HTR-8/SVneo (cell line): ENCODE measurements around the gene IDUA.

Source experiments
- DNase-seq: peaks from one replicate; pipeline ENCODE4 v3.0.0; 2011; ENCODE audit warnings: low spot score, mixed read lengths; ENCODE audit not compliant: insufficient read length
- FAIRE-seq: peaks from 2 replicates; lab custom pipeline; 2011; peaks lifted over from hg19 to GRCh38; lab: Jason Lieb, UNC

IDUA gene

DNA sequence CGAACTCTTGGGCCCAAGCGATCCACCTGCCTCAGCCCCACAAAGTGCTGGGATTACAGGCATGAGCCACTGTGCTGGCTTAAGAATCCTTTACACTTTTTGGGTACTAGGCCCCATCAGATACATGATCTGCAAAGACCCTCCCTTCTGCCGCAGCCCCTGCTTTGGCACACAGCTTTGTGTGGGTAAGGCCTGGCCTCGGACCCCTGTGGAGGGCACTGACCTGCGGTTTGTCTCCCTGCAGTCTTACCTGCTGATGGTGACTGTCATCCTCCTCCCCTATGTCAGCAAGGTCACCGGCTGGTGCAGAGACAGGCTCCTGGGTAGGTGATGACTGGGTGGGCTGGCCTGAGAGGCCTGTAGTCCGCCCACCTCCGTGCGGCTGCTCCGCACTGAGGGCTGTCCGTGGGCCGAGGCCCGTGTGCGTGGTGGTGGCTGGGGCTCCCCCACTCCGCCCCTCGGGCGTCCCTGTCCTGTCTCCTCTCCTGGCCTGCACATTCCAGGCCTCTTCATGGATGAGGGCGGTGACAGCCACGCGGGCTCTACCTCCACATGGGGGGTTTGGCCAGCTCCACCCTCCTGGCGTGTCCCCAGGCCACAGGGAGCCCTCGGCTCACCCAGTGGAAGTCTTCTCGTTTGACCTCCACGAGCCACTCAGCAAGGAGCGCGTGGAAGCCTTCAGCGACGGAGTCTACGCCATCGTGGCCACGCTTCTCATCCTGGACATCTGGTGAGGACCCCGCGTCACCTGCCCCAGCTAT lies 31.5 kb upstream of the IDUA start:
- no peak for FAIRE-seq
- no peak for DNase-seq

DNA sequence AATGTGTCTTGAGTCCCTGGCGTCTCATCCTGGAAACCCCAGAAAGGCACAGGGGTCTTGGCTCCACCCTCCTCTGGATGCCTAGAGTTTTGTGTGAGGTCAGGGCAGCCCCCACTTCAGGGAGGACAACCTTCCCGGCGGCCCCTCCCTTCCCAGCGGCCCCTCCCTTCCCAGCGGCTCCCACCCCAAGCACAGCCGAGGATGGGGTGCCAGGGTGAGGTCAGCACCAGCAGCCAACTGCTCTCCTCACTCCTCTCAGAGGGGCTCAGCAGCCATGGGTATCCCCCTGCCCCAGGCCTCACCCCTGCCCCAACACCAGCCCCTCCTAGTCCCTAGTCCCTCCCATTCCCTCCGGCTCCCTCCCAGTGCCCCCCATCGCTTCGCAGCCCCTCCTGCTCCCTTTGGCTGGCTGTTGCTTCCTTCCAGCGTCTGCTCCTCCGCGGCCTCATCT lies 30.9 kb upstream of the IDUA start:
- DNase-seq (no peak), FAIRE-seq (no peak)

DNA sequence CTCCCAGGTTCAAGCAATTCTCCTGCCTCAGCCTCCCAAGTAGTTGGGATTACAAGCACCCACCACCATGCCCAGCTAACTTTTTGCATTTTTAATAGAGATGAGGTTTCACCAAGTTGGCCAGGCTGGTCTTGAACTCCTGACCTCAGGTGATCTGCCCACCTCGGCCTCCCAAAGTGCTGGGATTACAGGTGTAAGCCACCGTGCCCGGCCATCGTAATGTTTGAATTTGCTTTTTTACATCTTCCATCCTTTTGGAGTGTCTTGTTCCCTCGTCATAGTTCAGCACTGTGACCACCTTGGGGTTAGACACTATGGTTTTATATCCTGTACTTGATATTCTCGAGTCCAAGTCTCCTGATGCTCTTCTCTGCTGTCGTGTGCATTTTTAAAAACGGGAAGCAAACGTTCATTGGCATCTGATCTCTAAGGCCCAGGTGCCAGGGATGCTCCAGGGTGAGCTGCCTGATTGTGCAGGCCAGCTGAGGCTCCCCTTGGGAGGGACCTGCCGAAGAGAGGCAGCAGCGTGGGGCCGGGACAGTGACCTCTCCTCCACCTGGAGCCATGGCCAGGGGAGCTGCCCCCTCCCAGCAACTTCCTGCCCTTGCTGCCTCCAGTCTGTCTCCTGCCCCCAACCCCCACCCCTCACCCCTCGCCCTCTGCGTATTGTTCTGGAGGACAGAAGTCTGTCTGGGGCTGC lies 30.2 kb upstream of the IDUA start:
- DNase-seq (no peak), FAIRE-seq (no peak)

DNA sequence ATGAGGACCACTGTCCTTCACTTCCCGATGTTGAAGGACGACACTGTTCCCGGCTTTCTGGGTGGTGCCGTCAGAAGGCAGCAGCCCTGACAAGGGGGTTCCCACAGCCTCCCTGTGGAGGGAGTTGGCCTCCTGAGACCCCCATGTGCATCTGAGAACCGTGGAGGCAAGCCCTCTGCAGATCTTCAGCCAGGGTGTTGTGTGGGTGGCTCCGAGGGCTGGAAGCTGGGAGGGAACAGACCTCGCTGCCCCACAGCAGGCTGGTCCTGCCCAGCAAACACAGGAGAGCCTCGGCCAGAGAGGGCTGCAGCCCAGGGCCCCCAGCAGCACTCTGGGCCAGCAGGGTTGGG lies 29.6 kb upstream of the IDUA start:
- FAIRE-seq = no peak
- DNase-seq = no peak

DNA sequence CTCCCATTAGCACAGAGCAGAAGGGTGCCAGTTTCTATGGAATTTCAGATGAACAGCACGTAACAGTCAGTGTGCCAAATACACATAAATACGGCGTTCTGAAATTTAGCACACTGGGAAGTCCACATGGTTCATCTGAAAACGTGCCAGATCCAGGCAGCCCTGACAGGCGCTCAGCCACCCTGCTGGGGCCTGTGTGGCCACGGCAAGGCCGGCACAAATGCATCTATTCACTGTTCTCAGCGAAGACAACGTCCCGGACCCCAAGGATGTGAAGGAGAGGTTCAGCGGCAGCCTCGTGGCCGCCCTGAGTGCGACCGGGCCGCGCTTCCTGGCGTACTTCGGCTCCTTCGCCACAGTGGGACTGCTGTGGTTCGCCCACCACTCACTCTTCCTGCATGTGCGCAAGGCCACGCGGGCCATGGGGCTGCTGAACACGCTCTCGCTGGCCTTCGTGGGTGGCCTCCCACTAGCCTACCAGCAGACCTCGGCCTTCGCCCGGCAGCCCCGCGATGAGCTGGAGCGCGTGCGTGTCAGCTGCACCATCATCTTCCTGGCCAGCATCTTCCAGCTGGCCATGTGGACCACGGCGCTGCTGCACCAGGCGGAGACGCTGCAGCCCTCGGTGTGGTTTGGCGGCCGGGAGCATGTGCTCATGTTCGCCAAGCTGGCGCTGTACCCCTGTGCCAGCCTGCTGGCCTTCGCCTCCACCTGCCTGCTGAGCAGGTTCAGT lies 29.1 kb upstream of the IDUA start:
- FAIRE-seq (no peak), DNase-seq (no peak)

DNA sequence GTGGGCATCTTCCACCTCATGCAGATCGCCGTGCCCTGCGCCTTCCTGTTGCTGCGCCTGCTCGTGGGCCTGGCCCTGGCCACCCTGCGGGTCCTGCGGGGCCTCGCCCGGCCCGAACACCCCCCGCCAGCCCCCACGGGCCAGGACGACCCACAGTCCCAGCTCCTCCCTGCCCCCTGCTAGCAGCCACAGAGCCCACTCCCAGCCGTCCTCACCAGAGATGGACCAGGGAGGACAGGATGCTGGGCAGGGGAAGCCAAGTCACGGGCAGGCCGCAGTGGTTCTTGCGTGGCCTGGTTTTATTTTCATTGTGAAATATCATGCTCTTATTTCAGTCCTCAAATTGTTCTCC lies 28.6 kb upstream of the IDUA start:
- DNase-seq (no peak), FAIRE-seq (no peak)

DNA sequence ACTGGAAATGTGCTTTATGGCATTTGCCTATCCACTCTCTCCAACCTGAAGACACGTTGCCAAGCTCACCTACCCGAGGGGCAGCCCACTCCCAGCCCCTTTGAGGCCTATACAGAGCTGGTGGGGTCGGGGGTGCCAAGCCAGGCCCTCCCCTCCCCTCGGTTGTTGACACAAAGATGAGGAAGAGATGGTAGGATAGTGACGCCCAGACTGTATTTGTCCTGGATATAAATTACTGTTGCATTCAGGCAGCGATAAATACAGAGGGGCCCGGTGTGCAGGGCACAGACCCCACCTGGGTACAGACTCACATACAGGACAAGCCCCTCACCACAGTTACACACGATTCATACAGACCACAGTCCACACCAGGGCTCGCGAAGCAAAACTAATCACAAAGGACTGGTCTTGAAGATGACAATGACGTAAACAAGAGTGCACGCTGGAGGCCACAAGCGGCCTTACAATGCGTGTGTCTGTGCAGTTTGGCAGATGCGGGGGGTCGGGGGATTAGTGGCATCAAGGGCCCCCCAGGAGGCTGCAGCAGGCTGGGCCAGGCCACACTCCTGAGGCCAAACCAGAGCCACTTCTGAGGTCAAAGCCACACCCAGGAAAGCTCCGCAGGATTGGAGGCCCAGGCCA lies 28.0 kb upstream of the IDUA start:
- no peak for FAIRE-seq
- DNase-seq = no peak

DNA sequence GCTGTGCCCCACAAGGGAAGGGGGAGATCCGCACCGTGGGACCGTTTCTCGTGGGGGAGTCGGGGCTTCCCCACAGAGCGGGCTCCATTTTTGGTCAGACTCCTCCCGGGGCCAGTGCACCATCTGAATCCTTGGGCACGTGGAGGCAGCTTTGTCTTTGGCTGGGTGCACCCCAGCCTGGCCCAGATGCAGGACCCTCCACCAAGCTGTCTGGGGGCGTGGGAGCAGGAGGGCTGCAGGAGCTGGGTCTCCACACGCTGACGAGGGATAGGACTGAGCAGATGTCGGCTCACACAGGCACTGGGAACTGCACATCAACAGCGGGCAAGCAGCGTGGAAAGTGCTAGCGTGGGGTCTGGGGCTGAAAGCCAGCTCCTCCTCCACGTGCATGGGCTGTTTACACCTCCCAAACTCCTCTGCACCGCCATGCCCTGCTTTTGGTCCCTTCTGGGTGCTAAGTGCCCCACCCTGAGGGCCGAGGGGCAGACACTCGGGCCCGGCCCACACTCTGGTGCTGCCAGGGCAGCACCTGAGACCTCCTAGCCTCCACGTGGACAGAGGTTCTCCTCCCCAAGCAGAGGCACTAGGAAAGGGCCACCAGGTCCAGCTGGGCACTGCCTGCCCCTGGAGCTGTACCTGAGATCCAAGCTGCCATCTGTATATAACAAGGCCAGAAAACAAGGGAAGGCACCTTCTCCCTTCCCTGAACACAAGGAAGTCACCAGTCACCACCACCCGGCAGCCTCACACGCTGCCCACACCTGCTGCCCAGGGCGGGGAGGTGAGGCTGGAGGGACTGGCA lies 27.3 kb upstream of the IDUA start:
- FAIRE-seq (no peak), DNase-seq (no peak)

DNA sequence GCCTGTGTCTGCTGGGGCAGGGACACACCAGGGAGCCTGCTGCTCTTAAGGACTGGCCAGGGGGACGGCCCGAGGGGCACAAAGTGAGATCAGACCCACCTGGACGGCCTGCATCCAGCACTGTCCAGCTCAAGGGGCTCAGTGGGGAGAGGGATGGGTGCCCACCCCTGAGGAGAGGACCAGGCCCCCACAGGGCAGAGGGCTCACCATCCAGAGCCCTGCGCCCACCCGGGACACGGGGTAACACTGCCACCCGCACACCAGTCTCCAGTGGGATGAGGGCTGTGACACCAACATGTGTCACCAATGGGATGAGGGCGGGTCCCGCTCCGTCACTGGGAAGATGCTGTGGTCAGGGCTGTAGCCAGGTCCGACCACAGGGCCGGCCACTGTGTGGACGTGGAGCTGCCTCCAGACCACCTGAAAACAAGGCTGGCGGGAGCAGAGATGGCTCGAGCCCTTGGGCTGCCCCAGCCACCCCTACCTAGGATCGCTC lies 26.7 kb upstream of the IDUA start:
- DNase-seq (no peak), FAIRE-seq (no peak)

DNA sequence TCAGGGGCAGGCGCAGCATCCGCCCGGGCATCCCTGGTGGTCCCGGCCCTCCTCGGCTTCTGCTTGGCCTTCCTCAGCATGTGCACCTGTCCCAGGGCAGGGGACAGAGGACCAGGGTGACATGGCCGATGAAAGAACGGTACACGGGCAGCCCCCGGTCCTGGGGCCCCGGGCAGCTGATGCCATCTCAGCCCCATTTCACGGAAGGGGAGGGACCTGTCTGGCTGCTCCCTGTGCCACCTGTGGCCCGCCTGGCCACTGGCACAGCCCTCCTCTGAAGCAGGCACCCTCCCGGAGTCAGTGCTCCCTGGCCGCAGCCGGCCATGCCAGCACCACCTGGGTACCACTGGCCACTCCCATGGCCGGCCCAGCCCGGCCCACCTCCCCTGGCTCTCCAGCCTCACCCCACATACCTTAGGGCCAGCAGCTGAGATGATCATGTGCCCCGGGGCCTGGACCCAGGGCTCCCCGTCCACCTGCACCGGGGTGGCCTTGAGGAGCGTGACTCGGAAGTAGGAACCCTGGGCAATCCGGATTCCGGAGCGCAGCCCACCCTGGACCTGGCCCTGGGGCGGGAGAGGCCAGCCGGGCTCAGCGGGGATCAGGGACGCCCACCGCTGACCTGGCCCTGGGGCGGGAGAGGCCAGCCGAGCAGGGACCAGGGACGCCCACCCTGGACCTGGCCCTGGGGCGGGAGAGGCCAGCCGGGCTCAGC lies 26.1 kb upstream of the IDUA start:
- no peak for FAIRE-seq
- DNase-seq = no peak

DNA sequence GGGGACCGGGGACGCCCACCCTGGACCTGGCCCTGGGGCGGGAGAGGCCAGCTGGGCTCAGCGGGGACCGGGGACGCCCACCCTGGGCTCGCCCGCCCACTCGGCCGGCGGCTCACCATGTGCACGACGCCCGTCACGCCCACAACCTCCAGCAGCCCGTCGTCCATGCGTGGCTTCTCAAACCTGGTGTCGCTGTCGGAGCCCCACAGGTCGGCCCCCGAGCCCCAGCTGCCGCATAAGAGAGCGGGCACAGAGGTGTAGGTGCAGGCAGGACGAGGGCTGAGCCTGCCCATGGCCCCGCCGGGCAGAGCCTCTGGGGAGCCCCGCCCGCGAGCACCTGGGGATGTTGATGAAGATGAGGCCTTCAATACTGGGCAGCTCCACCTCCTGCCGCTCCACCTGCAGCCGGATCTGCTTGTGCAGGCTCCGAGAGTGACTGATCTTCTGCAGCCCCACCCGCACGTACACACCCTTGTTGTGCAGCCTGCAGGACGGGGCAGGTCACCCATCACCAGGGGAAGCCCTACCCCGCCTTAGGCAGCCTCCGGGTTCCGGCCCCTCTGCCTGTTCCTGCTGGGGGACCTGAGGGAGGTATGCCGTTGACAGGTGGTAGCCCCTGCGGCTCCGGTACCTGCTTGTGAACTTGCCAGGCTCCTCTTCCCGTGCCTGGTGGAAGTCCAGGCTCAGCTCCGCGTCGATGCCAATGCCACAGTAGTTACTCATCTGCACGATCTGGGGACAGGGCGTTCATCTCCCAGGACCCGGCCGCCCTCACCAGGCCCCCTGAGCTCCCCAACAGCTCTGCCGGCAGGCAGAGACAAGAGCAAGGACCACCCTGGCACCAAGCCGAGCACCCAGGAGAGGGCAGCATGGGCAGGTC lies 25.3 kb upstream of the IDUA start:
- no peak for FAIRE-seq
- DNase-seq = no peak

DNA sequence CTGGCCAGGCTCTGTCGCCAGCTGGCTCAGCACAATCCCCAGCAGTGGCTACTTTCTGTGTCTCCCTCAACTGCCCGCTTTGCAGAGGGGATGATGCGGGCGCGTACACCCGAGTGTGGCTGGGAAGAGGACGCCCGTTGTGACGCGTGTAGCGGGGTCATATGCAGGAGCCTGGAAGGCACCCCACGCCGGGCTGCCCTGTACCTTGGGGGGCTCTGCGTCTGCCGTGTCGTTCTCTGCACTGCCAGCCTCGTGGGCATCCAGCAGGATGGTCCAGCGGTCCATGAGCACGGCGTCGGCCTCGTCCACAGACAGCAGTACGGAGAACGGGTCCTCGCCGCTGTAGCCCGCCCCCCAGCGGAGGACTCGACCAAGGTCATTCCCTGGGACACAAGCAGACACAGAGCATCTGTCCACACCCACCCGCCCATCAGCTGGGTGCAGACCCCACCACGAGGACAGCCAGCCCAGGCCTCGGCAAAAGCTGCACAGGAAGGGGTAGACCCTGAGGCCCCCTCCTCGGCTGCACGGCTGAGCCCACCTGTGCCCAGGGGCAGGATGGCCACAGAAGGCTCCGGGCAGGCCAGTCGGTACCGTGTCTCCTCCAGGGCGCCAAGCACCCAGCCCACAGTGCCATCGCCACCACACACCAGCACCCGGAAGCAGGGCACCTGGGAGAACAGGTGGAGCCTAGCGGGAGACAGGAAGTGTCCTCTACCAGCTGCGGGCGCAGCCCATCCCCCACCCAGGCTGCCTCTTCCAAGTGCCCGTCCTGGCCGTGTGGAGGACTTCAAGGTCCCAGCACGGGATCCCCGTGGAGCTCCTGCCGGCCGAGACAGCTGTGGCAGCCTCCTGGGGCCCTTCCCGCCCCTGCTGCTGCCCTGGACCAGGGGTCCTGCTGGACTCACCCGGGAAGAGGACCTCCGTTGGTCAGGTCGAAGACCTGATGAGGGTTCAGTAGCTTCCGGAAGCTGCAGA lies 24.3 kb upstream of the IDUA start:
- no peak for DNase-seq
- FAIRE-seq = no peak

DNA sequence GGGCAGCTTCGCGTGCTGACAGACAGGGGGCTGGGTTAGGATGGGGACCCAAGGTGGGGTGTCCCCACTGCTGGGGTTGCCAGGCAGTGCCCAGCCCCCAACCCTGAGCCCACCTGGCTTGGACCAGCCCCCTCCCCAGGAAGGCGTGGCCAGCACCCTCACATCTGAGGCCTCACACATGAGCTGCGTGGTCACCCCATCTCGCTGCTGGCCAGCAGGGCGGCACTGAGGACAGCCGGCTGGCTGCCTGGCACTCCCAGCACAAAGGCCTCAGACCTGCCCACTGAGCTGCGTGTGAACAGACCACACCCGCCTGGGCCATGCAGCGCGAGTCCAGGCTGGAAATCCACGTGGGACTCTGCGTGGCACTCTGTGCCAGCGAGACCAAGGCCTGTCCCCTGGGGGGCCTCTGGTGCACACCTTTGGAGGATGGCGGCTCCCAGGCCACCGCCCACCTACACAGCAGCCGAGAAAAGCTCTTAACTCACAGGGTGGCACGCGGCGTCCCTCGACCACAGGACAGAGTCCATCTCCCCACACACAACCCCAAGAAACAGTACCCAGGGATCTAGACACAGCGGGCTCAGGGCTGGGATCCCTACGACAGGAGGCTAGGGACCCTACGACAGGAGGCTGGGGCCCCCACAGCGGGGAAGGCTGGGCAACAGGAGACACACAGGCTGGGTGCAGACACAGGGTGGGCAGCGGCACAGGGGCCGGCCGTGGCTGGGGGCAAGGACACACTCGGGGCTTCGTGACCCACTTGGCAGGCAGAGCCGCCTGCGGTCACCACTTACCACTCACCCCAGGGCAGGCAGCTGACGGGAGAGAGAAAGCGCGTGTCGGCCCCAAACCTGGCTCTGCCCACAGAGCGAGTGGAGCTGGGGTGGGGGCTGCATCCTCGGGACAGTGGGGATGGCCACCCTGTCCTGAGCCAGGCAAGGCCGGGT lies 23.3 kb upstream of the IDUA start:
- FAIRE-seq (no peak), DNase-seq (no peak)

DNA sequence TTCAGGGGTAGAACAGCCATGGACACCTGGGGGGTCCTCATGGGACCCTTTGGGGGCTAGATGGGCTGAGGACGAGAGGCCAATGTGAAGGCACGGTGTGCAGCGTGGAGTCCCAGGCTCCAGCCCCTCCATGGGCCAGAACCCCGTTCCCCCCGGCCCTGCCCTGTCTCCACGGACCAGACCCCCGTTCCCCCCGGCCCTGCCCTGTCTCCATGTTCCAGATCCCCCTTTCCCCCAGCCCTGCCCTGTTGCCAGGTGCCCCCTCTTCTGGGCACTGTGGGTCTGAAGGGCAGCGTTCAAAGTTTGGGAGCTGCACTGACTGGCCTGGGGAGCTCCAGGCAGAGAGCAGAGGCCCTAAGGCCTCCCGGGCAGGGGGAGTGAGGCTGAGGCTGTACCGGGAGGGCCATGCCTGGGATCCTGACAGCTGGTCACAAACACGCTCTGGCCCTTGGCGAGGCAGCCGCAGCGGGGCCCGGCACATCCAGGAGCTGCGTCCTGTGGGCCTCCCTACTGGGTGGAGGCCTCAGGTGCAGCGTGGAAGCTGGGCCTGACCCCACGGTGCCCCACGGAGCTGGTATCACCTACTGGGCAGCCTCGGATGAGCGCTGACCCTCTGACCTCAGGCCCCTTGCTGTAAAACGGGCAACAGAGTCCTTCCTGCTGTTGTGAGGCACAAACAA lies 22.4 kb upstream of the IDUA start:
- FAIRE-seq = no peak
- no peak for DNase-seq

DNA sequence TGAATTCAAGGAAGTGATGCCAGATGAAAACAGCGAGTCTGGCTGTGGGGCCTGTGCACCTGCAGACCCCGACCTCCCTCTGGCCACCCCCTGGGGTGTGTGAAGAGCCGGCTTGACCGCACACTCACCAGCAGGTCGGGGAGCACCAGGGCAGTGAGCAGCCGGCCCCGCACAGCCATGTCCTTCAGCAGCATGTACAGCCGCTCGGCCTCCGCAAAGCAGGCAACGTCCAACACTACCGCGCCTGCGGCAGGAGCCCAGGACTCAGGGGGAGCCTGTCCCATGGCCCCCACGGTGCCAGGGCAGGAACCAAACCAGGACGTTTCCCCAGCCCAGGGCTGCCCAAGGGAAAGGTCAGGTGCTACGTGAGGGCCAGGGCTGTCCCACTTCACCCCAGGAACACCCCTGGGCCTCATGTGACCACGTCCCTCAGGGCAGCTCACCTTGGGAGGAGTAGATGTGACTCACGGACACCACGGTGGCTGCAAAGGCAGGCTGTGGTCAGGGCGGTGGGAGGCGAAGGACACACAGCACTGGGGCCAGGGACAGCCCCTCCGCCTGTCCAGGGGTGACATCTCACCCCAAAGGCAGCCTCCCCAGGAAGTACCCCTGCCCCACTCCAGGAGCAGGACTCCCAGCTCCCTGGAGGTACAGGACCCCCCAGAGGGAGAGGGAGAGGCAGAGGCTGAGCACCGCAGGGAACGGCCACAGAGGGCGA lies 21.6 kb upstream of the IDUA start:
- DNase-seq = no peak

More for the DNA sequence above, 21.6 kb upstream of the IDUA start:
- no peak for FAIRE-seq
